HG03565 (cell line): Measurements from ENCODE around the gene TECPR2.

ENCODE experiments used
- ATAC-seq: cut with Tn5 transposase; IDR thresholded peaks from one replicate; pipeline ENCODE4 v1.9.1; 2021; ENCODE audit warnings: mild to moderate bottlenecking, moderate library complexity; ENCODE audit not compliant: unreplicated experiment

The TECPR2 gene

DNA sequence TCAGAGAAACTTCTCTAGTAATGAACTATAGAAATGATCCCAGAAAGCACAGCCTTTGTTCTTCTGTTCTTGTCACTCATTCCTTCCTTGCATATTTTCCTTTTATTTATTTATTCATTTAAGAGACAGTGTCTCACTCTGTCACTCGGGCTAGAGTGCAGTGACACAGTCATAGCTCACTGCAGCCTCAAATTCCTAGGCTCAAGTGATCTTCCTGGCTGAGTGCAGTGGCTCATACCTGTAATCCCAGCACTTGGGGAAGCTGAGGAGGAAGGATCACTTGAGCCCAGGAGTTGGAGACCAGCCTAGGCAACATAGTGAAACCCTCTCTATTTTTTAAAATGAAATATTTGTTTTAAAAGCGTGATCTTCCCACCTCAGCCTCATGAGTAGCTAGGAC, 11.5 kb downstream of the TECPR2 start:
- ATAC-seq: no peak

DNA sequence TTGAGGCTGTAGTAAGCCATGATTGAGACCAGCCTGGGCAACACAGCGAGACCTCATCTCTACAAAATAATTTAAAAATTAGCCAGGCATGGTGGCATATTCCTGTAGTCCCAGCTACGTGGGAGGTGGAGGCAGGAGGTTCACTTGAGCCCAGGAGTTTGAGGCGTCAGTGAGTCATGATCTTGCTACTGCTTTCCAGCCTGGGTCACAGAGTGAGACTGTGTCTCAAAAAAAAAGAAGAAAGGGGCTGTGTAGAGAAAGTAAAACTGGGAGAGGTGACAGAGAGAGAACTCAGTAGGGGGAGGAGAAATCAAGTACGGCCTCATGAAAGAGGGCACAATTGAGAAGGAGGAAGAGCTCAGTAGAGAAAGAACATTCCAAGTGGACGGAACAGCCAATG, 12.4 kb downstream of the TECPR2 start:
- no peak for ATAC-seq

DNA sequence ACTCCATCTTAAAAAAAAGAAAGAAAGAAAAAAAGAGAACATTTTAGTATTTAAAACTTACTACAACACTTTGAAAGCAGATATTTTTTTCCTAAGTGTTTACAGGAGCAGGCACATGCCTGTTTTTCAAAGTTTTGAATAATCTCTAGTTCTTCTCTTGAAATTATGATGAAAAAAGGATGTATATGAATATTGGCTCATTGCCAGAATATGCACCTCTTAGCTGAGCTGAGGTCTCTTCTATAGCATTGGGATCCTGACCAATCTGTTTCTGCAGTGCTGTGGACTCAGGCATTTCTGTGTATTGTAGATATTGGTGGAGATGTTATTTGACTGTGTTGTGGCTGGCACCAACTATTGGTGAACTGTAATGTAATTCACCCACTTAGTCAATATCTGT, 15.0 kb downstream of the TECPR2 start:
- ATAC-seq: no peak

DNA sequence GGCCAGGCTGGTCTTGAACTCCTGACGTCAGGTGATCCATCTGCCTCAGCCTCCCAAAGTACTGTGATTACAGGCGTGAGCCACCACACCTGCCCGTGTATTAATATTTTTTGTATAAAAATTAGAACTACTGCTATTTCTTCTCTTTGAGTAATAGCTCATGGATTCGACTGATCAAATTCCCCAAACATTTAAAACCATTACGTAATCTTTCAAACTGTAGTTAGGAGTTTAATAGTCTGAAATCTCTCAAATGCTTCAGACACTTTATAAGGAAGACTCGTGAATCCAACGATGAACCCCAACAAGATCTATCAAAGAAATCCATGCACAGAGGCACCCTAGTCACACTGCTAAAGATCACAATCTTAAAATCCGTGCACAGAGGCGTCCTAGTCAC, 16.1 kb downstream of the TECPR2 start:
- ATAC-seq: no peak

DNA sequence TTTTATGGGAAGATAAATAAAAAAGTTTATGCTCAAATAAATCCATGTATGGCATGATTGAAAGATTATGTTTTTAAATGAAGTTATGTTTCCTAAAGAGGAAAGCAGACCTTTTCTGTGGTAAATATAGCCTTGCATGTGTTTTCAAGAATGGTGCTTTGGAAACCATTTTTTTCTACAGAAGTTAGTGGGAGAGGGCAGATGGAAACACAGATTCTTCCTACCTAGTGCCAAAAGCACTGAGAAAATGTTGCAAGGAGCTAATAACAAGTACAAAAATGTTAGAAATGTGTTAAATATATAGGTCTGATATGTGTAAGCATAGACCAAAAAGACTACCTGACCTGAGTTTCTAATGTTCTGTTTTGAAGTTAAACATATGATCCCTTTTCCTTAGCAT, 24.3 kb downstream of the TECPR2 start:
- no peak for ATAC-seq

DNA sequence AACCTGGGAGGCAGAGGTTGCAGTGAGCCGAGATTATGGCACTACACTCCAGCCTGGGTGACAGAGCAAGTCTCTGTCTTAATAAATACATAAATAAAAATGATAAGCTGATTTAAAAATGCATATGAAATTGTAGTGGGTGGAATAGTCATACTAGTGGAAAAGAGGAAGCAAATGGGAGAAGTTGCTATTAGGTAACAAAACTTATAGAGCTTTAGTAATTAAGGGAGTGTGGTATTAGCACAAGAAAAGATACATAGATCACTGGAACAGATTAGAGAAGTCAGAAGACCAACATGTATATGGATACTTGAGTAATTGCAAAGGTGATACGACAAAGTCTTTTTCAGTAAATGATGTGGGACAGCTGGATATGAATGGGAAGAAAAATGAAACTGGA, 26.5 kb downstream of the TECPR2 start:
- ATAC-seq: no peak

DNA sequence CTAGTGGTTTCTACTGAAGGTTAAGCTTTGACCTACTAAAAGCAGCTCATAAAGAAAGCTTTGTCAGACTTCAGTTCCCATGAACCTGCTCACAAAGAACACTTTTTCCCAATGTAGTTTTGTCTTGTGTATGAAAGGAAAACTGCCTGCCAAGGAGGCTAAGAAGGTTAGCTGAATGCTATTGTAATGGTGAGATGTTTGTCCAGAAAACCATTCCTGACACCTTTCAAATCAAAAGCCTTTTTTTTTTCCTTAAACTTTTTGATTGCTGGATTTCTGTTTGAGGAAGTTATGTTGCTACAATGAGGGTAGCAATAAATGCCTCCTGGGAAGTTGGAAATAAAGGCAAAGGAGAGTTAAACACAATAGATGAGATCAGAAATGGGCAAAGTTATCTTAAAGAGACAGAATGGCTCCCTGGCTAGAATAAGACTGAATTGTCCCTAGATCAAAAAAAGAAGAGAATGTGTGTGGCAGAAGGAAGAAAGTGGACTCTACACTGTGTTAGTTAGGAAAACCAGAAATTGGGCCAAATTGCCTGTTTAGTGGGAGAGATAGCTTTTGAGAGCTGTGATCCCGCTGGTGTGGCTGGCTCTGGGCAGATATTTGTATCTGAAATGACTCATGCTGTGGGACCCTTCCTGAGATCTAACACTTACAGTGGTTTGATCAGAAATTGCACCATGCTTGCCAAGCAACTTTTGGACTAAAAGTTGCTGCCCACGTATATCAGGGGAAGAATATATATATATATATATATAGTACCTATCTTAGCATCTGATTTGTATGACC, 27.5 kb downstream of the TECPR2 start:
- no peak for ATAC-seq

DNA sequence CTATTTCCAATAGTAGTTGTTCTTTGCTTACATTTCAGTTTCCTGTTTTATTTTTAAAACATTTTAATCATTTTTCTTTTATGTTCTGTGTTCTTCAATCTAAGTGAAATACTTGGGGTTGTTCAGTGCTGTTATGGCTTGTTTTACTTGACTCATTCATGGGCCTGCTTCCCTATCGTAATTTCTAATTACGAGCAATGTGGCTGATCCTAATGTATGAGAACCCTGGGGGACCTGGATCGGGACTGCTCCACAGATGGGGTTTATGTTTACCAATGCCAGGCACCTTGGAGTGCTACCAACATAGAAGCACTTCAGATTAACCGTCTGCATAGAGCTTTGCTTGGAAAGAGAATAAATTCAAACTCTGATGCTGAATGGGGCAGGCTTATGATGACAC, 29.8 kb downstream of the TECPR2 start:
- ATAC-seq: no peak

DNA sequence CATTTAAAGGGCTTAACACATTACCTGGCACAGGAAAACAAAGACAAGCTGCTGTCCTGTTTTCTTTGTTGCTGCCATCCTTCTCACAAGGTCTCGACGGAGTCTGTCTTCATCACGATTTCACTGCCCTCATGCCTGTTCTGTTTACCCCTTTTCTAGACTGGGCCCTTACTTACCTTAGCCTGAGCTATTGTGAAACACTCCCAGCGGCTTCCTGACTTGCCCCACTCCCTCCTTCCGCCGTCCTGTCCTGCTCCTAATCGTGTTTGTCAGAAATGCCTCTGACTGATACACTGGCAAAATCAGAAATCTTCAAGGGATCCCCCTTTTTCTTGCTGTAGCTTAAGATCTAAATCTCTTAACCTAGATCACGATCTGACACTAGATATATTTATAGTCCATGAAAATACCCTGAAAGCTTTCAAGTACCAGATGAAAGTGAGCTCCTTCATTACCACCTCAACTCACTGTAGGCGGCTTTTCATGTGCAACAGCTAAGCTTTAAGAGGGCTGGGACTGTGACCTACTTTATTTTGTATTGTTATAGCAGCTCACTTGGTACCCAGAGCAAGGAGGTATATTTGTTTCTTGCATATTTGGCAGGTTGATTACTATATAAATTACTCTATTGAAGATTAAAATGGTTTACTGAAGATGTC, 32.1 kb downstream of the TECPR2 start:
- ATAC-seq: no peak

DNA sequence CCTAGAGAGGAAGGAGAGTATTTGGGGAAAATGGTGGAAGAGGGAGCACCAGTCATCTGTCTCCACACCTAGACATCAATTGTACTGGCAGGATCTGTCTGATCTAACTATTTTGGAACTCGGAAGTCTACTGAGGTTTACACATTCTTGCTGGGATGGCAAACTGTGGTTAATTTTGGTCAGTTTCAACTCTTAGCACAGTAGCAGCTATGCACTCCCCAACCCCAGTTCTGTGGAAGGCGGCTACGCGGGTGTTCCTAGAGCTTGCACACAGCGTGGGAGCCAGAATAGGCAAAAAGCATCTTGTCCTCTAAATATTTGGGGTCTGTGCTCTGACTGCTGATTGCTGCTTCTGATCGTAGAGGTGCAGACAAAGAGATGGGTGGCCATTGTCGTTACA, 33.8 kb downstream of the TECPR2 start:
- ATAC-seq: no peak

DNA sequence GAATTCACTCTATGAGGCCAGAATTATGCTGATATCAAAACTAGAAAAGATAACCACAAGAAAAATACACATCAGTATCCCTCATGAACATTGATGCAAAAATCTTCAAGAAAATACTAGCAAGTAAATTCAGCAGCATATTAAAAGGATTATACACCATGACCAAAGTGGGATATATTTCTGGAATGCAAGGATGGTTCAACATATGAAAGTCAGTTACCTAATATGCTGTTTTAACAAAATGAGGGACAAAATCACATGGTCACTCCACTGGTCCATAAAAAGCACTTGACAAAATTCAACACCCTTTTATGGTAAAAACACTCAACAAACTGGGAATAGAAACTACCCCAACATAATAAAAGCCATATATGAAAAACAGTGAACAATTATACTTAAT, 40.3 kb downstream of the TECPR2 start:
- ATAC-seq: no peak

DNA sequence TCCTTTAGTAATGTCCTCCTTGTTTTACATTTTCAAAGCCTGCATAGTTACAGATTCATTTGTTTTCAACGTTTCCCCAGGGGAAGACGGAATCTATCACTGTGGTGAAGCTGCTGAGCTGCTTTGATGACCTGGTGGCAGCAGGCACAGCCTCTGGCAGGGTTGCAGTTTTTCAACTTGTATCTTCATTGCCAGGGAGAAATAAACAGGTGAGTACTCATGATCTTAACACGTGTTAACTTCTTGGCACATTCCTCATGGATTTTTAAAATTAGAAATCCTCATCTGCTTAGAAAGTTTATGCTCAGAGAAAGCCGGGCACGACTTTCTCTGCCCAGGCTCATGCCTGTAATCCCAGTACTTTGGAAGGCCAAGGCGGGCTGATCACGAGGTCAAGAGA, 44.5 kb downstream of the TECPR2 start:
- ATAC-seq: no peak

DNA sequence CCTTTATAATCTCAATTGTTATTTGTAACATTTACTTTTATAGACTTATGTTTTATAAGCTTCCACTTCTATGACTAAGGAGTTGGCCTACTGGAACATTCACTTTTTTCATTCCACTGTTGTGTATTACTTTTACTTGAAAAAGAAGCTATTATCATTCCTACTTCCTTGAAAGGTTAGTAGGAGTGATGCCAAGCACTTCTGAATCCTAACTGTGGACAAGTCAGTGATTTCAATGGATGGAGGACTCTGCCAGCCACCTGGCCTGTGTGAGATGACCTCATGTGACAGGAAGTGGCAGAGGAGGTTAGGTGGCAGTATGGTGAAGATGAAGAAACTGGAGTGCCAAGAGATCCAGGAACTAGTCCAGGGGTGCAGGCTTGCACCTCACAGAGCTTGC, 46.0 kb downstream of the TECPR2 start:
- ATAC-seq: no peak

DNA sequence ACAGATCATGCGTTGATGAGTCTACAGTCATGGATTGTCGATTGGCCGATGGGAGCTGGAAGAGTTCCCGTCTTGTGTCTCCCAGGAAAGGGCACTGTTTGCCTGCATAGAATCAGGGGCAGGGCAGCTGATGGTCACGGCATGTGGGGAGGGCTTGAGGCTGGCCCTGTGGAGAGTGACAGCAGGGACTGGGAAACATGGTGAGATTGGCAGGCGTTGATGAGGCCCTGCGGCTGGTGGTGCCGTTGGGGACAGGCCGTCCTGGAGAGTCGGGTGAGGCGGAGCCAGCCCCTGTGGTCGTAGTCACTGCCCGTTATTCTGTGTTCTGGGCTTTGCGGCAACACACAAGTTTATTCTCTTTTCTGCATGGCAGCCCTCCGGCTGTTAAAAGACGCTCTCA, 52.9 kb downstream of the TECPR2 start:
- ATAC-seq: no peak

DNA sequence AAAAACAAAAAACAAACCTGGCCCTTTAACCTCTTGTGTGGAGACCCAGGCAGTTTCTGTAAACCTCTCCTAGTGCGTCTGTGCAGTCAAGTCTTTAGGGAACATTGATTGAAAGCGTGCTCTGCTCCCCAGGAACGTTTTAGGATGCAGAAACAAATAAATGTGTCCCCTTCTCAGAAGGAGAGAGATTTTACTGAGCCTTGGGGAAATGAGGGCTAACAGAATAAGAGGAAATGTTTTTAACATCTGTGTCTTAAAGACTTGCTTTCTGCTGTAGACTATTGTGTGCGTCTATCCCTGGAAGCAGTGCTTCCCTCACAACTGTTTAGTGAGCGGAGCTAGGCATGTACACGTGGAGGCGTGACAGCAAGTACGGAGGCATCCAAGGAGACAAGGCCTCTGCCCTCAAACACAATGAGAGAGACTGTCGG, 54.3 kb downstream of the TECPR2 start:
- no peak for ATAC-seq

DNA sequence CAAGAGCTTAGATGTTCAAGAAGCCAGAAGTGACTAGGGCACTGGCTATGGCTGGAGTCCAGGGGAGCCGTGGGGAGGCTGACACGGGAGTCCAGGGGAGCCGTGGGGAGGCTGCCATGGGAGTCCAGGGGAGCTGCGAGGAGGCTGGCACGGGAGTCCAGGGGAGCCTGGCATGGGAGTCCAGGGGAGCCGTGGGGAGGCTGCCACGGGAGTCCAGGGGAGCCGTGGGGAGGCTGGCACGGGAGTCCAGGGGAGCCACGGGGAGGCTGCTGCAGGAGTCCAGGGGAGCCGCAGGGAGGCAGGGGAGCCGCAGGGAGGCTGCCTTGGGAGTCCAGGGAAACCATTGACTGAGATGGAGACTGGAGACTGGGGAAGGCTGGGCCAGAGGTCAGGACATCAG, 54.9 kb downstream of the TECPR2 start:
- no peak for ATAC-seq

DNA sequence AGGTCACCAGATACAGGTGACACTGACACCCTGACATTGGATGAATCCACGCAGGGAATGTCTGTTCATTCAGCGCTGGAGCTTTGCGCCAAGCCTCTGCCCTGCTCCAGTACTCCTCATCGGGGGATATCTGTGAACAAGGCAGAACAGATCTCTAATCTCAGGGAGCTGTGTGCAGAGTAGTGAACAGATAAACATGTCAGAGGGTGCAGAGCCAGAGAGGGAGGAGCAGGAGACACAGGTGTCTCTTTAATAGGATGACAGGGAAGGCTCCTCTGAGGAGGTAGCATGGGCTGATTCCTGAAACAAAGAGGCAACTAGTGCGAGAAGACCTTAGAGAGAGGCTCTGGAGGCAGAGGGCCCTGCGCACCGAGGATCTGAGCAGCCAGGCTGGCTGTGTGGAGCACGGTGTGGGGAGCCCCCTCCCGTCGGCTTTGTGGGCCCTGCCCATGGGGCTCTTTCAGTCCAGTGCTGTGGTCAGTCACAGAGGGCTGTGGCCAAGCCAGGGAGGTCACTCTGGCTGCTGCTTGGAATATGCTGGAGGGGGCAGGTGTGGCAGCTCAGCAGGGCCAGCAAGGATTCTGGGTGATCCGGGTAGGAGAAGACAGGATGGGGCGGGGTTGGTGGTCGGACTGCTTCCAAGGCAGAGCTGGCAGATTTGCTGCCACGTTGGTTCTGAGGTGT, 55.6 kb downstream of the TECPR2 start:
- ATAC-seq: no peak

DNA sequence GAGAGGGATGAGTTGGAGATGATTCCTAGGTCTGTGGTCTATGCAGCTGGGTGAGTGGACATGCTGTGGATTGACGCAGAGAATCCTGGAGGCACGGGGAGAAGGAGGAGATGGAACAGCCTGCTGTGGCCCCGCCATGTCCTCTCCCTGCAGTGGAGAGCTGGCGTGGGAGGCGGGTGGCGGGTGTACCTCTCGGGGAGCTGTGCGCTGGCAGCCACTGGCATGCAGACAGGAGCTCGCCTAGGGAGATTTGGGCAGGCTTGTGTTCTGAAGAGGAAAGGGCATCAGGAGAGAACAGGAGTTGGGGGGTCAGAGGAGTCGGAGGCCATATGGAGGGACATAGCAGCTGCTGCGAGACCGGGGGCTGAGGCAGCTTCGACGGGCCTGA, 56.1 kb downstream of the TECPR2 start:
- no peak for ATAC-seq

DNA sequence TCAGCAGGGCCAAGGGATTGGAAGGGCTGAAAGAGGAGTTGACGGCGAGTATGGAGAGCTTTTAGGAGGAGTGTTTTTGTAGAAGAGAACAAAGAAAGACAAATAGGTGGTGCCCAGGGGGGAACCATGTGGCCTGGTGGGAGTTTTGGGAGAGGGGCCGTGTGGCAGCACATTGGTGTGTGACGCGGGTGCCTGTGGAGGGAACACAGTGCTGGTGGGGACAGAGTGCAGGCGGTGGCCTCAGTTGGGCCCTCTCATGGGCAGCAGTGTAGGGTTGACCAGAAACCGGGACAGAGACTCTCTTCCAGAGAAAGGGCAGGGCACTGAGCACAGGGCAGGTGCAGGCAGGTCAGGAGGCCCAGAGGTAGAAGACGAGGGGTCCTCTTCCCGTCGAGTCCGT, 56.5 kb downstream of the TECPR2 start:
- ATAC-seq: no peak

DNA sequence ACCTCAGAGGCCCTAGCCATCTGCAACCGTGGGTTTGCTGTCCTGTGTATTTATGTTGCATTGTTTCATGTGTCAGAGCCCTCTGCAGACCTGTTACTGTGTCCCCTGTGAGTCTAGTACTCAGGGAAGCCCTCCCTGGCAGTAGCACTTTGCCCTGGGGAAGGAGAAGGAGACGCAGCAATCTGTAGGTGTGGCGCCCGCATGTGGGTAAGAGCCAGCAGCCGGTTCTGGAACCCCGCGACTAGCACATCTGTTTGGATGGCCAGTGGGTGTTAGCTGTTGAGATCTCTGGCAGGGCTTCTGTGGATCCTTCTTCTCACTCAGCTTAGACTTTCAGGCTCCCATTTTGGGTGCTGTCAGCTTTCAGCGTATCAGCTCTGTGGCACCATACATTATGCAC, 57.0 kb downstream of the TECPR2 start:
- no peak for ATAC-seq

DNA sequence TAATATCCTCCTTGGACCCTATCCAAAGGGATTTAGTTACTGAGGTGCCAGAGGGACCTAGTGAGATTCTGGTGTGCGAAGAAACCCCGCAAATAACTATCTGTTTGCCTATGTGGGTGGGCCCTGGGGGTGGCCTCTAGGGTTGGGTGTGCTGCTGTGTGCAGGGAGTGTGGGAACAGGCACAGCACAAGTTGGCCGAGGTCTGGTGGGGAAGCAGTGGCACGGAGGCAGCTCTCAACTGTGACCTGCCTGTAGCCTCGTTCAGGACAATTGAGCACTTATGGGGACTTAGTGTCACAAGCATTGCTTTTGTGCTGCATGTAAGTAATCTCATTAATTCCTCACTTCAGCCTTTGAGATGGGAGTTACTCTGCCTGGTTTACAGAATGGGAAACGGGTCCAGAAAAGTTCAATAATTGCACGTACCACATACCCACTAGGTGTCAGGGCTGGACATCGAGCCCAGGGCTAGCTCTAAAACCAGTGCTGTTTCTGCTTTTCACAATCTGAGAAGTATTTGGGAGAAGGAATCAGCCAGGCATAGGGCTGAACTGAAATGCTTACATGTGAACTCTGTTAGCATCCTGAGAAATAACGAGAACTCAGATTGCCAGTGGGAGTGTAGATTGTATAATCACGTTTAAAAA, 58.8 kb downstream of the TECPR2 start:
- no peak for ATAC-seq

DNA sequence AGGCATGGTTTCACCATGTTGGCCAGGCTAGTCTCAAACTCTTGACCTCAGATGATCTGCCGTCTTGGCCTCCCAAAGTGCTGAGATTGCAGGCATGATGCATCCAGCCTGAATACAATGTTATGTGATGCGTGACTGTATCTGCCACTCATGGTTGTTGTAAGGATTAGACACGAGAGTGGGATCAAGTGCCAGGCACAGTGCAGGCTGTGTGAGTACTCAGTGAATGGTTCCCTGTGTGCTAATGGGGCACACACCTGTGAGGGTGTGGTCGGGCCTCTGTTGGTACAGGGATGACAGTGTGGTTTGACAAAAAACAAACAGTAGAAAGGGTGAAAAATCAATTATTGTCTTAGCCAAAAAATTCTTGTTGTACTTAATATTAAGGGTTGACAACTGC, 61.8 kb downstream of the TECPR2 start:
- no peak for ATAC-seq
